GM12874 (cell line): Measurements from ENCODE around the gene TEX14.

ENCODE experiments used
- CTCF ChIP-seq: IDR thresholded peaks from 2 replicates; pipeline ENCODE4 v1.5.1; 2011; ENCODE audit warnings: low read depth, mild to moderate bottlenecking, control low read depth, low read length, moderate library complexity; ENCODE audit not compliant: insufficient read depth

Gene TEX14

GRCh38 chr17:58632324-58633314 lies 59.2 kb downstream of the TEX14 start:
- no peak for TF ChIP-seq CTCF

GRCh38 chr17:58631523-58632323 lies 60.1 kb downstream of the TEX14 start:
- TF ChIP-seq CTCF = no peak

DNA sequence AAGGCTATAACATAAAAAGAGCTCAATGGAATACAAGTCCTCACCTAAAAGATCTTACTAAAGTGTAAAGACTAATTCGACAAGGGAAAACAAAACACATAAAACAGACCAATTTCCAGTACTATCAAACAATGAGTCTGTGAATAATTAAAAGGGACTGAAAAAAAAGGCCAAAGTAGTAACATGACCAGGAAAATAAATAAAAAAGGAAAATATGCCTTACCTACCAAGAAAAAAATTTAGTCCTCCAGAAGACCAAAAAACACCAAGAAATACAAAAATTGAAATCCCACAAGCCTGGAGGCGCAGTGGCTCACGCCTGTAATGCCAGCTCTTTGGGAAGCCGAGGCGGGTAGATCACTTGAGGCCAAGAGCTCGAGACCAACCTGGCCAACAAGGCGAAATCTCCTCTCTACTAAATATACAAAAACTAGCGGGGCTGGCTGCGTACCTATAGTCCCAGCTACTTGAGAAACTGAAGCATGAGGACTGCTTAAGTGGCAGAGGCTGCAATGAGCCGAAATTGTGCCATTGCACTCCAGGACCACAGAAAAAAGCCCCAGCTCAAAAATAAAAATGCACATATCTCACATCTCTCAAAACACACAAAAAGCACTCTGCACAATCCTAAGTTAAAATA lies 60.8 kb downstream of the TEX14 start:
- no peak for TF ChIP-seq CTCF

DNA sequence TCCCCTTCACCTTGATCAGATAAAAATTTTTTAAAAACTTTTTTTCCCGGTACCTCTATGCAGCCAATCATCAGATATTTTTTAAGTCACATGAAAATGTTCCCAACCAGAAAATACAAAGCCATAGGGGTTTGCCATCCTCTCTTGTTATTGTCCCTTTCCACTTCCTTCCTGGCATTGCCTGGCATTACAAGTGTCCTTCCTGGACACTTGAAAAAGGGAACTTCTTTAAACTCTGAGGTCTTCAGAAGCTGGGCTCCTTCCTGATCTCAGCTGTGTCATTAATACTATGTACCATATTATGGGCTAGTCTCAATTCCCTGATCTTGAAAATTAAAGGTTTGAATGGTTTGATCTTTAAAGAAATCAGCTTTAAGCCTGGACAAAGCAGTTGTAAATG lies 64.9 kb downstream of the TEX14 start:
- no peak for TF ChIP-seq CTCF

DNA sequence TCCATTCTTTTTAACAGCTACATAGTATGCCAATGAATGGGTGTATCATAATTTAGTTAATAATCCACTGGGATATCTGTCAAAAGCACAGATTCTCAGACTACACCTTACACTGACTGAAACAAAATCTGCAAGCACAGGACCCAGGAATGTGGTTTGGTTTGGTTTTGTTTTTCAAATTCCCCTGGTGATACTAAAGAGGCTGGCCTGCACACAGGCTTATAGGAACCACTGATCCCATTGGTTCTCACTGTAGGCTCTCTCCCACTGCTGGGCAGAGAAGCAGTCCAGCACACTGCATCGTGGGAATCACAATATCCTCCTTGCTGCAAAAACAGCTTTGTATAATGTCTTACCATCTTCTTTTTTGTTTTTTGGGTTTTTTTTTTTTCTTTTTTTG lies 67.1 kb downstream of the TEX14 start:
- no peak for TF ChIP-seq CTCF

DNA sequence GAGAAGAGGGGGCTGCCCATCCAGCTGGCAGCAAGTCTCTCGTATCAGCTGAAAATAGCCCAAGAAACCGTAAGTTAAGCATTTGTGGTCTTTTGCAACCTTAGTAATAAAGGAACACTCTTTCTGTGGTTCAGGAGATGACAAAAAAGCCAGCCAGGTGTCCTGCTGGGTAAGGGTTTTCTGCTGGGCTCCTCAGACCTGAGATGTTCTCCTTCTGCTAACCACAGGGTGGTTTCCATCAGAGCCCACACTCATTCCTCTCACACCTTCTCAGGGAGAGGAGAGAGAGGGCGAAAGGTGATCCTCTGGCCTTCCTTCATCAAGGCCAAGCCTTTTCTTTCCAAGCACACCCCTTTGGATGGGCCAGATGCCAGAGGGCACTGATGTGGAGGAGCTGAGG lies 70.7 kb downstream of the TEX14 start:
- no peak for TF ChIP-seq CTCF

GRCh38 chr17:58618336-58618735 lies 73.5 kb downstream of the TEX14 start:
- no peak for TF ChIP-seq CTCF
